ENCODE measurements around the gene TTC9C. TPM values are rescaled to one million over a fixed set of nuclear protein-coding genes. Genes with fewer than 3 reads are reported as not detected.

TTC9C gene
- total and polyA plus RNA-seq, 2 of the 13 experiments (the other 11 are each of a cell fraction or from before 2014, with no cell fraction given): 28.0 to 36.4 TPM

DNA sequence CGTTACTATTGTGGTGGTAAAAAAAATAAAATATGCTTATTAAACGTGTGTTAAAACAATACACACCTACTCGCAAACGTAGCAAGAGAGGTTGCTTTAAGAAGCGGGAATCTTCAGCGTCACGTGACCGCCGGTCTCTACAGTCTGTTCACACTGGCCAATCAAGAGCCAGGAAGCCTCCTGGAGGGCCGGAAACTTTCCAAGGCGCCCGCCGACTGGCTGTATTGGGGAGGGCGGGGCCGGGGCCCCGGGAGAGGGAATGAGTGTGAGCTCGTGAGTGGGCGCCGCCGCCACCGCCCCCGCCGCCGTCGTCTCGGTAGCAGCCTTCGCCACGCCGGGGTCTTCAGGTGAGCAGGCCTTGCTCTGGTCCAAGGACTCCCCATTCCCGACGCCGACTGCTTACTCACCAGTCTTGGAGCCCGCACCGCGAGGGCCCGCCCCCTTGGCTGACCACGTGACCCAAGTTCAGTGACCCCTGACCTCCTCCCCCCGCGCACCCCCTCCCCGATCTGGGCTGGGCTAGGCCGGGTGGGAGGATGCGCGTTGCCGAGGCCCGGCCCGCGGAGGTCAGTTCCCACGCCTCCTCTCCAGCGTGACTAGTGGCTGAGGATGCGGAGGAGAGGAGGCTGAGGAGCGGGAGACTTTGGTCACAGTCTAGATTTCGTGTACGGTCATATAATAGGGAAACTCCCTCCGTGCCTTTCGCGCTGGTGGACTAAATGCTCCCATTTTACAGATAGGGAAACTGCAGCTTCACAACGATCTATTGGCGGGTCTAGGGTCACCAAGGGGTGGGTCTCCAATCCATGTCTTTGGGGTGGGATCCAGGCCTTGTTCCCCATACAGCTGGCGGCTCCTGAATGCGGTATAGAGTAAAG lies 43.1 kb downstream of the TTC9C start, which contains the start of gene TAF6L (continued):
- TF ChIP-seq NR2F2 (IDR thresholded peaks at IDR 0.05; ENCODE audit: borderline replicate concordance, low read depth) (peak; percentile 85), TAF1 (CRISPR knock-in tag; IDR thresholded peaks at IDR 0.05) (peak; percentile 60; the same call in 1 of the 2 replicates), ZBTB8A (CRISPR knock-in tag; IDR thresholded peaks at IDR 0.05; ENCODE audit: borderline replicate concordance, low read depth) (no peak), MED13 (CRISPR knock-in tag; IDR thresholded peaks at IDR 0.05) (no peak; the same call in 1 of the 2 replicates), ZNF431 (CRISPR knock-in tag; IDR thresholded peaks at IDR 0.05; ENCODE audit: borderline replicate concordance, low read depth) (no peak), HOXA9 (CRISPR knock-in tag; IDR thresholded peaks at IDR 0.05; ENCODE audit: borderline replicate concordance) (no peak), ZBTB7A (CRISPR knock-in tag; IDR thresholded peaks at IDR 0.05) (peak; percentile 61; the same call in 1 of the 2 replicates), PLRG1 (conservative IDR thresholded peaks at IDR 0.05) (no peak), ATRX (CRISPR knock-in tag; IDR thresholded peaks at IDR 0.05; ENCODE audit: borderline replicate concordance) (no peak), MXI1 (IDR thresholded peaks at IDR 0.05; ENCODE audit: borderline replicate concordance, low read depth, low read length) (peak; percentile 73; the same call in 1 of the 3 replicates), ZNF234 (CRISPR knock-in tag; conservative IDR thresholded peaks at IDR 0.05) (no peak), ZNF20 (CRISPR knock-in tag; IDR thresholded peaks at IDR 0.05) (no peak), ZNF713 (CRISPR knock-in tag; IDR thresholded peaks at IDR 0.05) (no peak), KDM2A (CRISPR knock-in tag; IDR thresholded peaks at IDR 0.05; ENCODE audit: borderline replicate concordance, low read depth) (peak; percentile 84)
- TF ChIP-seq, protein P1, sequence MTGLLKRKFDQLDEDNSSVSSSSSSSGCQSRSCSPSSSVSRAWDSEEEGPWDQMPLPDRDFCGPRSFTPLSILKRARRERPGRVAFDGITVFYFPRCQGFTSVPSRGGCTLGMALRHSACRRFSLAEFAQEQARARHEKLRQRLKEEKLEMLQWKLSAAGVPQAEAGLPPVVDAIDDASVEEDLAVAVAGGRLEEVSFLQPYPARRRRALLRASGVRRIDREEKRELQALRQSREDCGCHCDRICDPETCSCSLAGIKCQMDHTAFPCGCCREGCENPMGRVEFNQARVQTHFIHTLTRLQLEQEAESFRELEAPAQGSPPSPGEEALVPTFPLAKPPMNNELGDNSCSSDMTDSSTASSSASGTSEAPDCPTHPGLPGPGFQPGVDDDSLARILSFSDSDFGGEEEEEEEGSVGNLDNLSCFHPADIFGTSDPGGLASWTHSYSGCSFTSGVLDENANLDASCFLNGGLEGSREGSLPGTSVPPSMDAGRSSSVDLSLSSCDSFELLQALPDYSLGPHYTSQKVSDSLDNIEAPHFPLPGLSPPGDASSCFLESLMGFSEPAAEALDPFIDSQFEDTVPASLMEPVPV (CRISPR knock-in tag; IDR thresholded peaks at IDR 0.05): no peak; the same call in 1 of the 2 replicates
- TF ChIP-seq, protein P2, sequence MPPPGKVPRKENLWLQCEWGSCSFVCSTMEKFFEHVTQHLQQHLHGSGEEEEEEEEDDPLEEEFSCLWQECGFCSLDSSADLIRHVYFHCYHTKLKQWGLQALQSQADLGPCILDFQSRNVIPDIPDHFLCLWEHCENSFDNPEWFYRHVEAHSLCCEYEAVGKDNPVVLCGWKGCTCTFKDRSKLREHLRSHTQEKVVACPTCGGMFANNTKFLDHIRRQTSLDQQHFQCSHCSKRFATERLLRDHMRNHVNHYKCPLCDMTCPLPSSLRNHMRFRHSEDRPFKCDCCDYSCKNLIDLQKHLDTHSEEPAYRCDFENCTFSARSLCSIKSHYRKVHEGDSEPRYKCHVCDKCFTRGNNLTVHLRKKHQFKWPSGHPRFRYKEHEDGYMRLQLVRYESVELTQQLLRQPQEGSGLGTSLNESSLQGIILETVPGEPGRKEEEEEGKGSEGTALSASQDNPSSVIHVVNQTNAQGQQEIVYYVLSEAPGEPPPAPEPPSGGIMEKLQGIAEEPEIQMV (CRISPR knock-in tag; IDR thresholded peaks at IDR 0.05; ENCODE audit: low read depth): no peak
- TF ChIP-seq, protein P3, sequence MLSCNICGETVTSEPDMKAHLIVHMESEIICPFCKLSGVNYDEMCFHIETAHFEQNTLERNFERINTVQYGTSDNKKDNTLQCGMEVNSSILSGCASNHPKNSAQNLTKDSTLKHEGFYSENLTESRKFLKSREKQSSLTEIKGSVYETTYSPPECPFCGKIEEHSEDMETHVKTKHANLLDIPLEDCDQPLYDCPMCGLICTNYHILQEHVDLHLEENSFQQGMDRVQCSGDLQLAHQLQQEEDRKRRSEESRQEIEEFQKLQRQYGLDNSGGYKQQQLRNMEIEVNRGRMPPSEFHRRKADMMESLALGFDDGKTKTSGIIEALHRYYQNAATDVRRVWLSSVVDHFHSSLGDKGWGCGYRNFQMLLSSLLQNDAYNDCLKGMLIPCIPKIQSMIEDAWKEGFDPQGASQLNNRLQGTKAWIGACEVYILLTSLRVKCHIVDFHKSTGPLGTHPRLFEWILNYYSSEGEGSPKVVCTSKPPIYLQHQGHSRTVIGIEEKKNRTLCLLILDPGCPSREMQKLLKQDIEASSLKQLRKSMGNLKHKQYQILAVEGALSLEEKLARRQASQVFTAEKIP (CRISPR knock-in tag; IDR thresholded peaks at IDR 0.05; ENCODE audit: borderline replicate concordance): no peak
- TF ChIP-seq, protein P4, sequence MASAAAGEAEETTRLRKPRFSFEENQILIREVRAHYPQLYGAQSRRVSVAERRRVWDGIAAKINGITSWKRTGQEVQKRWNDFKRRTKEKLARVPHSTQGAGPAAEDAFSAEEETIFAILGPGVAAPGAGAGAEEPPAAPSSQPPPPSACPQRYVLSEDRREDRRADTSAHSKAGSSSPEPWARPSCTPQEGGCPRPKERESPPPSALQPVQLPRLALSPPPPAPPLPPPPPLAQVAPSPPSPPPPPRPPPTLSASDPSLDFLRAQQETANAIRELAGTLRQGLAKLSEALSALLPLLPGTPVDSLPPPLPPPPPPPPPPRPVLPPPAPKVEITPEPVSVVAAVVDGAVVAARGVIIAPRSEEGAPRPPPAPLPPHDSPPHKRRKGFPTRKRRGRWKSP (CRISPR knock-in tag; IDR thresholded peaks at IDR 0.05): no peak
- TF ChIP-seq, protein P5, sequence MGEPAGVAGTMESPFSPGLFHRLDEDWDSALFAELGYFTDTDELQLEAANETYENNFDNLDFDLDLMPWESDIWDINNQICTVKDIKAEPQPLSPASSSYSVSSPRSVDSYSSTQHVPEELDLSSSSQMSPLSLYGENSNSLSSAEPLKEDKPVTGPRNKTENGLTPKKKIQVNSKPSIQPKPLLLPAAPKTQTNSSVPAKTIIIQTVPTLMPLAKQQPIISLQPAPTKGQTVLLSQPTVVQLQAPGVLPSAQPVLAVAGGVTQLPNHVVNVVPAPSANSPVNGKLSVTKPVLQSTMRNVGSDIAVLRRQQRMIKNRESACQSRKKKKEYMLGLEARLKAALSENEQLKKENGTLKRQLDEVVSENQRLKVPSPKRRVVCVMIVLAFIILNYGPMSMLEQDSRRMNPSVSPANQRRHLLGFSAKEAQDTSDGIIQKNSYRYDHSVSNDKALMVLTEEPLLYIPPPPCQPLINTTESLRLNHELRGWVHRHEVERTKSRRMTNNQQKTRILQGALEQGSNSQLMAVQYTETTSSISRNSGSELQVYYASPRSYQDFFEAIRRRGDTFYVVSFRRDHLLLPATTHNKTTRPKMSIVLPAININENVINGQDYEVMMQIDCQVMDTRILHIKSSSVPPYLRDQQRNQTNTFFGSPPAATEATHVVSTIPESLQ (CRISPR knock-in tag; conservative IDR thresholded peaks at IDR 0.05): no peak
- TF ChIP-seq, protein P6, sequence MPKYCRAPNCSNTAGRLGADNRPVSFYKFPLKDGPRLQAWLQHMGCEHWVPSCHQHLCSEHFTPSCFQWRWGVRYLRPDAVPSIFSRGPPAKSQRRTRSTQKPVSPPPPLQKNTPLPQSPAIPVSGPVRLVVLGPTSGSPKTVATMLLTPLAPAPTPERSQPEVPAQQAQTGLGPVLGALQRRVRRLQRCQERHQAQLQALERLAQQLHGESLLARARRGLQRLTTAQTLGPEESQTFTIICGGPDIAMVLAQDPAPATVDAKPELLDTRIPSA (CRISPR knock-in tag; IDR thresholded peaks at IDR 0.05; ENCODE audit: borderline replicate concordance): no peak
